ENCODE measurements around the gene SHISA2.

SHISA2 gene

GRCh38 chr13:26047040-26047439 lies 4.8 kb downstream of the SHISA2 start:
- no peak for DNase-seq

- no peak for DNase-seq
Observed at GRCh38 chr13:26046639-26047038, 5.2 kb downstream of the SHISA2 start.

- DNase-seq: no peak
Observed at GRCh38 chr13:26045142-26045541, 6.7 kb downstream of the SHISA2 start.

GRCh38 chr13:26042785-26043184 lies 9.0 kb downstream of the SHISA2 start:
- no peak for DNase-seq

- DNase-seq: no peak
Observed at GRCh38 chr13:26041444-26041843, 10.4 kb downstream of the SHISA2 start.

GRCh38 chr13:26038931-26039475 lies 12.8 kb downstream of the SHISA2 start:
- no peak for DNase-seq

GRCh38 chr13:26037302-26037701 lies 14.5 kb downstream of the SHISA2 start:
- no peak for DNase-seq

GRCh38 chr13:26036383-26036782 lies 15.4 kb downstream of the SHISA2 start:
- DNase-seq: no peak

GRCh38 chr13:26034018-26034417 lies 17.8 kb downstream of the SHISA2 start:
- DNase-seq: no peak

GRCh38 chr13:26030331-26030730 lies 21.5 kb downstream of the SHISA2 start:
- DNase-seq: no peak

- no peak for DNase-seq
Observed at GRCh38 chr13:26029581-26030136, 22.2 kb downstream of the SHISA2 start.

- no peak for DNase-seq
Observed at GRCh38 chr13:26026211-26026610, 25.6 kb downstream of the SHISA2 start.

GRCh38 chr13:26025771-26026170 lies 26.0 kb downstream of the SHISA2 start:
- DNase-seq: no peak

- DNase-seq: no peak
Observed at GRCh38 chr13:26025196-26025595, 26.6 kb downstream of the SHISA2 start.

GRCh38 chr13:26024558-26024957 lies 27.3 kb downstream of the SHISA2 start:
- no peak for DNase-seq

- peak; percentile 77 for DNase-seq
Observed at GRCh38 chr13:26022538-26023292, 29.1 kb downstream of the SHISA2 start.

- DNase-seq: no peak
Observed at GRCh38 chr13:26021956-26022355, 29.9 kb downstream of the SHISA2 start.

GRCh38 chr13:26021516-26021915 lies 30.3 kb downstream of the SHISA2 start:
- DNase-seq: no peak

- no peak for DNase-seq
Observed at GRCh38 chr13:26020891-26021290, 30.9 kb downstream of the SHISA2 start.

- peak; percentile 88 for DNase-seq
Observed at GRCh38 chr13:26019881-26020870, 31.6 kb downstream of the SHISA2 start.

GRCh38 chr13:26019251-26019650 lies 32.6 kb downstream of the SHISA2 start:
- DNase-seq: no peak

- DNase-seq: peak; percentile 12
Observed at GRCh38 chr13:26017932-26018665, 33.7 kb downstream of the SHISA2 start.

Measured in fibroblast of skin of right biceps (primary cell).